DND-41 (cell line): ENCODE results near the gene ATG5.
A peak's percentile ranks its signal among the peaks of the same experiment; 100 is the strongest.

ENCODE experiments used
- EZH2 ChIP-seq: IDR thresholded peaks from 3 replicates; pipeline ENCODE4 v1.6.1; 2012; ENCODE audit warnings: borderline replicate concordance, low read depth, mild to moderate bottlenecking, moderate library complexity, low read length, inconsistent platforms; ENCODE audit not compliant: severe bottlenecking
- TF ChIP-seq, protein P1 (sequence below): IDR thresholded peaks from 2 replicates; pipeline ENCODE4 v1.5.1; 2012; ENCODE audit warnings: borderline replicate concordance, low read length, moderate library complexity, mild to moderate bottlenecking; ENCODE audit not compliant: poor library complexity, severe bottlenecking; ENCODE audit errors: extremely low read depth

DNA sequence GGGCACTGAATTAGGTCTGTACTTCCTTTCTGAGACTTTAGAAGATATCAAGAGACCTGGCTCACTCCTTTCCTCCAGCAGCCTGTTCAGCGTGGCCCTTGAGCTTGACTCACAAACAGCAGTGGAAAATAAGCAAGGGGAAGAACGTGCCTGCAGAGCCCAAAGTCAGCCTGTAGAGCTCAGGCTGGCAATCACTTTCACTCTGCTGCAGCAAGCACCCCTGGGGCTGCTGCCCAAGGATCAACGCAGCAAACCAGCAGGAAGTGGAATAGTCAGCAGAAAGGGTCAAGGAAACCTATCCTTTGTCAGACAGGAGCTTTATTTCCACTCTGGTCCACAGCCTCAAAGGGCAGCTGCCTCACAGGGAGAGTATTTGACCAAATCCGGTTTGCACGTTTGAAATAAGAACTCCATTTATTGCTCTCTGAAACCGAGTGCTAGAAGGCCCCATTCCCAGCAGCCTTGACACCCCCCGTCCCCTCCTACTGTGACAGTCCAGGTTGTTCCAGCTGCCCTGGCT is 162.1 kb downstream of the ATG5 start:
- TF ChIP-seq, protein P1, sequence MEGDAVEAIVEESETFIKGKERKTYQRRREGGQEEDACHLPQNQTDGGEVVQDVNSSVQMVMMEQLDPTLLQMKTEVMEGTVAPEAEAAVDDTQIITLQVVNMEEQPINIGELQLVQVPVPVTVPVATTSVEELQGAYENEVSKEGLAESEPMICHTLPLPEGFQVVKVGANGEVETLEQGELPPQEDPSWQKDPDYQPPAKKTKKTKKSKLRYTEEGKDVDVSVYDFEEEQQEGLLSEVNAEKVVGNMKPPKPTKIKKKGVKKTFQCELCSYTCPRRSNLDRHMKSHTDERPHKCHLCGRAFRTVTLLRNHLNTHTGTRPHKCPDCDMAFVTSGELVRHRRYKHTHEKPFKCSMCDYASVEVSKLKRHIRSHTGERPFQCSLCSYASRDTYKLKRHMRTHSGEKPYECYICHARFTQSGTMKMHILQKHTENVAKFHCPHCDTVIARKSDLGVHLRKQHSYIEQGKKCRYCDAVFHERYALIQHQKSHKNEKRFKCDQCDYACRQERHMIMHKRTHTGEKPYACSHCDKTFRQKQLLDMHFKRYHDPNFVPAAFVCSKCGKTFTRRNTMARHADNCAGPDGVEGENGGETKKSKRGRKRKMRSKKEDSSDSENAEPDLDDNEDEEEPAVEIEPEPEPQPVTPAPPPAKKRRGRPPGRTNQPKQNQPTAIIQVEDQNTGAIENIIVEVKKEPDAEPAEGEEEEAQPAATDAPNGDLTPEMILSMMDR: peak; percentile 35
- no peak for TF ChIP-seq EZH2
